GM15510 (cell line): ENCODE data around the gene ADAMTS14.

Experiments used
- POLR2A ChIP-seq: IDR thresholded peaks from 3 replicates; pipeline ENCODE4 v1.6.1; 2011; ENCODE audit warnings: borderline replicate concordance; ENCODE audit not compliant: insufficient read length; ENCODE audit errors: extremely low read depth

The ADAMTS14 gene

DNA sequence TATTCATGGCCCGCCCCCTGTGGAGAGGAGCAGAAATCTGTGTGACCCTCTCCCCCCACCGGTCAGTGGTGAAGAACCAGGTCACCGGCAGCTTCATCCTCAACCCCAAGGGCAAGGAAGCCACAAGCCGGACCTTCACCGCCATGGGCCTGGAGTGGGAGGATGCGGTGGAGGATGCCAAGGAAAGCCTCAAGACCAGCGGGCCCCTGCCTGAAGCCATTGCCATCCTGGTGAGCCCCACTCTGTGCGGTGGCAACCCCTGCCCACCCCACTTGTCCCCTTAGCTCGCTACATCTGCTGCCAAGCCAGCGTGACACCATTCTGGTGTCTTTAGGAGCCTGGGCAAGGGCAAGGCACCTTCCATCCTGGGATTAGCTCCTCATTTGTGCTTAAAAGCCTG, 77.5 kb downstream of the ADAMTS14 start:
- no peak for TF ChIP-seq POLR2A

DNA sequence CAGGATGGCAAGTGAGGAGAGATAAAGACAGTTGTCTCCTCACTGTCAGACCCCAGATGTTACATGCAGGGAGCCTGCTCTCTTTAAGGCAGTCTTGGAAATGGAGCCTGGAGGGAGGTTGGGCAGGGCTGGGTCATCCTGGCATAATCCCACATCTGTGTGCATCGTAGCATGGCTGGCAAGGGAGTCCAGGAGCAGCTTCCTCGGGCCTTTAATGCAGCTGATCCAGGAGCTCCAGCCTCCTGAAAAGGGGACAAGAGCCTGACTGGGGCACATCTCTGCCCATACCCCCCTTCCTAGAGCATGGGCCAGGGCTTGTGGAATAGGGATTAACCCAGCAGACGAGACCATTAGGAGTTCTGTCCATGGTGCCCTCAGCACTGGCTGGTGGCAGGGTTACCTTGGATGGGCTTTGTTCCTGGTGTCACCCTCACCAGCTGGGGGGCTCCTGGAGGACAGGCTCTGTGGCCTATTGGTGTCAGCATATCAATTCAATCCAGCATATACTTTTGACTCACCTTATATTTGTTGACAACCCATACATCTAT, 77.9 kb downstream of the ADAMTS14 start:
- no peak for TF ChIP-seq POLR2A

DNA sequence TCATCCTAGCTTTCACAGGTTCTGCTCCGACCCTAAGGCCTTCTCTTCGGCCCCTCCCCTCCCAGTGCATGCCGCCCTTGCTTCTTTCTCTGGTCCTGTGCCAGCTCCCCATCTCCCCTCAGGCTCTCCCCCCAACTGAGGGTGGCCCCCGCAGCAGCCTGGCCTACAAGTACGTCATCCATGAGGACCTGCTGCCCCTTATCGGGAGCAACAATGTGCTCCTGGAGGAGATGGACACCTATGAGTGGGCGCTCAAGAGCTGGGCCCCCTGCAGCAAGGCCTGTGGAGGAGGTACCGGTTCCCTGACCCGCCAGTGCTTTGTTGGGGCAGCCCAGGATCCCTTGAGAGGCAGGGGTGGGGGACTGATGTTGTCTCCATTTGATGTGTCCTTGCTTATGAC, 79.0 kb downstream of the ADAMTS14 start:
- no peak for TF ChIP-seq POLR2A

DNA sequence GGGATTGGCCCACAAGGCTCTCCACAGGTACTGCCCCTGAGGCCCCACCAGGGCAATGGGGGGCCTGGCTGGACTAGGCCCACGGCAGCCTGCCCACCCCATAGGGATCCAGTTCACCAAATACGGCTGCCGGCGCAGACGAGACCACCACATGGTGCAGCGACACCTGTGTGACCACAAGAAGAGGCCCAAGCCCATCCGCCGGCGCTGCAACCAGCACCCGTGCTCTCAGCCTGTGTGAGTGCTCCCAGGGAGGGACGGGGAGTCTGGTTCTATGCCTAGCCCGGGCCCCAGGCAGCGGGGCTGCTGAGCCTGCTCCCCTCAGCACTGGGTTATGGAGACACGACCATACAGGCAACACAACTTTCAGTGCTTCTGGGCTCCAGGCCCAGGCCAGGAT, 79.7 kb downstream of the ADAMTS14 start:
- TF ChIP-seq POLR2A = no peak

DNA sequence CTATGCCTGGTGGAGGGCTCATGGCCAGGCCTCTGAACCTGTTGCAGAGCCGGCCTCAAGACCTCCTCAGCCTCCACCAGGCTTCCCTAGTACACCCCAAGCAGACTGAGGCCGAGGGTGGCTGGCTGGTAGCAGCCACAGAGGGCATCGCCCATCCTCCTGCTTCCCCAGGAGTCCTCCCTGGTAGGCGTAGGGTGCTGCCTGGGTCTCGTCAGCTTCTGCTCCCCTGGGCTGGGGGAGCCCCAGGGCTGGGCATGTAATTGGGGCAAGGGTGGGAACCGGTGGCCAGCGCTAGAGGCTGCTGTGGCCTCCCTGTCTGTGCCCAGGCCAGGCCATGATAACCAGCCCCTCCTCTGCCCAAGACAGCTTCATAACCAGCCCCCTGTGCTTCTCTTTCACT, 80.3 kb downstream of the ADAMTS14 start:
- no peak for TF ChIP-seq POLR2A

DNA sequence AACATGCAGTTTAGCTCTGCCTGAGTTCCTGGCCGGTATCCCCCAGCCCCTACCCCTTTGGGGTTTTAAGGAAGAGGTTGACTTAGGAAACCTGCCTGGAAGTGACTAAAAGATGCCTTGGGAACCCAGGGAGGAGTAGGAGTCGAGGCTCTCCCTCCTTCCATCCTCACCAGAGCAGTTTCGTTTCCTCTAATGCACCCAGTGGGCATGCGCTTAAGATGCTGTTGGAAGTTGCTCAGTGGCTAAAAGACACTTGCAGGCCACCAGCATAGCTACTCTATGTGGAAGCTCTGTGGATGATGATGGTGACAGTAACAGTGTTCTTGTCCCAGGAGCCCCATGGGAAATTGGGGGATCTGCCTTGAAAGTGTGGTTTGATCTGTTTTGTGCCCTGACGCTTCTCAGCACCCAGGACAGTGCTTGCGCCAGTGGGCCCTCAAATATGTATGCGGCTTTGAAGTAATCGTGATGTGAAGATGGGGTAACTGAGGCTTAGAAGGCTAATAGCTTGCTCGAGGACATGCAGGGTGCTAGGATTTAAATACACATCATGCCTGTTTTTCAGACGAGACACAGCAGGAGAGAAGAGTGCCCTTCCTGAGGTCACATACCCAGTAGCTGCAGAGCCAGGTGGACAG, 80.8 kb downstream of the ADAMTS14 start:
- TF ChIP-seq POLR2A = no peak

DNA sequence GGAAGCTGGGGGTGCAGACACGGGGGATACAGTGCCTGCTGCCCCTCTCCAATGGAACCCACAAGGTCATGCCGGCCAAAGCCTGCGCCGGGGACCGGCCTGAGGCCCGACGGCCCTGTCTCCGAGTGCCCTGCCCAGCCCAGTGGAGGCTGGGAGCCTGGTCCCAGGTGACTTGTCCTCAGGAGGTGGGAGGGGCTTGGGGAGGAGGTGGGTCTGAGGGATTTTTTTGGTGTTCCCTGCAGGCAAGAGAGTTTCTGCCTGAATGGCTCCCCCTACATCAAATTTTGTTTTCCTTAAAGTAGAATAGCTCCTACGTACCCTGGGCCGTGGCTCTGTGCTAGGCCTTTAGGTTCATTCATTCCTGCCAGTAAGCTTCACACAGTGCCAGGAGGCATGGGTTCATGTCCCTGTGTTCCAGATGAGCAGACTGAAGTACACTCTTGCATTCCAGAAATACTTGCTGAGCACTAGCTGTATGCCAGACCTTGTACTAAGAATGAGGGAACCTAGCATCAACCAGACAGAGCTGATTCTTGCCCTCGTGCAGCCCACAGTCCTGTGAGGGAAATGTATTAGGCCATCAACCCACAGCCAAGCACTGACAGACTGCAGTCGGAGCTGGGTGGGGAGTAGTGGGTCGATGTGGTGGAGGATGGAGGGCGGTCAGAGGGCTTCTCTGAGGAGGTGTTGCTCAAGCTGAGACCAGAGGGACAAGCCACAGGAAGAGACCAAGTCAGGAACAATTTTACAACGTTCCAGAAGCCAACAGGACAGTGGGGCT, 81.7 kb downstream of the ADAMTS14 start:
- TF ChIP-seq POLR2A = no peak

DNA sequence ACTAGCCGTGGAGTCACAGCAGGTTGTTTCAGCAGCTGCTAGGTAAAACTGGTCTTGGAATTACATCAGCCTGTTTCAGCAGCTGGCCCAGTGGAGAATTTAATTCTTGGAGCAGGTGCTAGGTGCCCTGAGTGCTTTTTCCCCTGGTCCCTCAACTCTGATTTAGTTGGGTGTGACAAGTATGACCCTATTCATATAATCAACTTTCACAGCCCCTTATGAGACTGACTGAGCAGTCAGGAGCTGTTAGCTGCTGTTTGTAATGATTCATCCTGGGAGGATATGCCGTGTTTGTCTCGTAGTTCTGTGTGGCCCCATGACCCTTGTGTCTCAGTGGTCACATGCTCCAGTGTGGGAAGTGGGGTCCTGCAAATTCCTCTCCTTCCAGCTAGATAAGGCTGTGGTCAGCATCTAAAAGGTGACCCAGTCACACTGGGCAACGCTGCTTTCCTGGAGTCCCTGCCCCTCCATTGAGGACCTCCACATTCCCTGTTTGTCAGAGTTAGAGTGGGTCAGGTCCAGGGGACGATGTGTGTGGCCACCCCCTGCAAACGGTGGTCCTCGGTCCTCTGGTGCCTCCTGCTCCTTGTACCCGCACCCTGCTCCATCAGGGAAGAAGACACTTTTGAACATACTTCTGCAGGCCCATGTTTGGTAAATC, 84.5 kb downstream of the ADAMTS14 start:
- no peak for TF ChIP-seq POLR2A

DNA sequence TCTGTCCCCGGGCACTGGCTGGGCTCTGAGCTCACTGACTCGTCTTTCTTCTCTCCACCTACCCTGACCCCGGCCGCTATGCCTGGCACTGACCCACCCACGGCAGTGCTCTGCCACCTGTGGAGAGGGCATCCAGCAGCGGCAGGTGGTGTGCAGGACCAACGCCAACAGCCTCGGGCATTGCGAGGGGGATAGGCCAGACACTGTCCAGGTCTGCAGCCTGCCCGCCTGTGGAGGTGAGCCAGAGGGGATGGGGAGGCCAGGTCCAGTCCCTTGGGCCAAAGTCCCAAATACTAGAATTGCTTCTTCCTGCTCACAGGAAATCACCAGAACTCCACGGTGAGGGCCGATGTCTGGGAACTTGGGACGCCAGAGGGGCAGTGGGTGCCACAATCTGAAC, 85.5 kb downstream of the ADAMTS14 start:
- TF ChIP-seq POLR2A = no peak

DNA sequence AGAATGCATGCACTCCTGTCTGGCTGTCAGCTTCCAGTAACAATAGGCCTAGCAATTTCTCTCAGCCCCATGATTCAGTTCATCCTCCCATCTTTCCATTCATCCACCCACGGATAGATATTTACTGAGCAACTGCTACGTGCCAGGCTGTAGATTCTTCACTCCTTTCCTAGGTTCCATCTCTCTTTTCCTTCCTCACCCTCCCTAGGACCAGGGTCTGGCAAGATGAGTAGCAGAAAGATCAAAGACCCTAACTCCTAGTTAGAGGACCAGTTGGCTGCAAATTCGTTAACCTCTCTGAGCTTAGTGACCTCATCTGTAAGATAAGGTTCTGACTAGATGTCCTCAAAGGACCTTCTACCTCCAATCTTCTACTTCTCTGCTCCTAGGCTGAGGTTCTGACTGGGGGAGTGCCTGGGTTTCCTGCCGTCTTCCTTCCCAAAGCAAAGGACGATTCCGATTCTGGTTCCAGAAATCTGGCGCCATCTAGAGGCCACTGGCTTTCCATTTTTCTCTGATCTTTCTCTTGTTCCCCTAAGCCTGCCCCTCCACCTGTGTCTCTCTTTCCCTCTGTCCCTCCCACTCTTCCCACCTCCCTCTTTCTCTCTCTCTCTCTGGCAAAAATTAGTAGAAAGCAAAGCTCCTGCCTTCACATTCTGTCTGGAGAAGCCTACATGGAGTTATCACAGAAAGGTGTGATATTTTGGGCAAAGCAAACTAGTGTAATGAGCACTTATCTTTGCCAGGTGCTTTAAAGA, 86.6 kb downstream of the ADAMTS14 start:
- TF ChIP-seq POLR2A = no peak

DNA sequence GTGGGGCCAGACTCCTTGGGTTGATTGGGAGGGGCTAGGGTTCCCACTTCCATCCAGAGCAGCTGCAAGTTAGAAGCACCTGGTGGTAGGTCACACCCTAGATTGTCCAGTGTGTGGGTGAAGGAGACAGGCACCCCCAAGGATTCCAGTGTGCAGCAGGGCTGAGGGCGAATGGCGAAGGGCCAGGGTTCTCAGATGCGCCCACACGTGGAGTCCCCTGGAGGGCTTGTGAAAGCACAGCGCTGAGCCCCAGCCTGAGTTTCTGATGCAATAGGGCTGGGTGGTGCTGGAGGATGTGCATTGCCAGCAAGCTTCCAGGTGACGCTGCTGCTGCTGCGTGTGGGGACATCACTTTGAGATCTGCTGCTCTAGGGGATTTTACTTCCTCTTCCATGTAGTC, 87.5 kb downstream of the ADAMTS14 start:
- no peak for TF ChIP-seq POLR2A

DNA sequence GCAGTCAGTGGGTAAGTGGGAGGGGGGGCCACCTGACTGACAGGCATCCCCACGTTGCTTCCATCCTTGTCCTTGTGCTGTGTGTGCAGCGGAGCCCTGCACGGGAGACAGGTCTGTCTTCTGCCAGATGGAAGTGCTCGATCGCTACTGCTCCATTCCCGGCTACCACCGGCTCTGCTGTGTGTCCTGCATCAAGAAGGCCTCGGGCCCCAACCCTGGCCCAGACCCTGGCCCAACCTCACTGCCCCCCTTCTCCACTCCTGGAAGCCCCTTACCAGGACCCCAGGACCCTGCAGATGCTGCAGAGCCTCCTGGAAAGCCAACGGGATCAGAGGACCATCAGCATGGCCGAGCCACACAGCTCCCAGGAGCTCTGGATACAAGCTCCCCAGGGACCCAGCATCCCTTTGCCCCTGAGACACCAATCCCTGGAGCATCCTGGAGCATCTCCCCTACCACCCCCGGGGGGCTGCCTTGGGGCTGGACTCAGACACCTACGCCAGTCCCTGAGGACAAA, 88.0 kb downstream of the ADAMTS14 start:
- TF ChIP-seq POLR2A = no peak

DNA sequence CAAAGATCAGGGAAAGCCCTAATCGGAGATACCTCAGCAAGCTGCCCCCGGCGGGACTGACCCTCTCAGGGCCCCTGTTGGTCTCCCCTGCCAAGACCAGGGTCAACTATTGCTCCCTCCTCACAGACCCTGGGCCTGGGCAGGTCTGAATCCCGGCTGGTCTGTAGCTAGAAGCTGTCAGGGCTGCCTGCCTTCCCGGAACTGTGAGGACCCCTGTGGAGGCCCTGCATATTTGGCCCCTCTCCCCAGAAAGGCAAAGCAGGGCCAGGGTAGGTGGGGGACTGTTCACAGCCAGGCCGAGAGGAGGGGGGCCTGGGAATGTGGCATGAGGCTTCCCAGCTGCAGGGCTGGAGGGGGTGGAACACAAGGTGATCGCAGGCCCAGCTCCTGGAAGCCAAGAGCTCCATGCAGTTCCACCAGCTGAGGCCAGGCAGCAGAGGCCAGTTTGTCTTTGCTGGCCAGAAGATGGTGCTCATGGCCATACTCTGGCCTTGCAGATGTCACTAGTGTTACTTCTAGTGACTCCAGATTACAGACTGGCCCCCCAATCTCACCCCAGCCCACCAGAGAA, 88.8 kb downstream of the ADAMTS14 start:
- no peak for TF ChIP-seq POLR2A

DNA sequence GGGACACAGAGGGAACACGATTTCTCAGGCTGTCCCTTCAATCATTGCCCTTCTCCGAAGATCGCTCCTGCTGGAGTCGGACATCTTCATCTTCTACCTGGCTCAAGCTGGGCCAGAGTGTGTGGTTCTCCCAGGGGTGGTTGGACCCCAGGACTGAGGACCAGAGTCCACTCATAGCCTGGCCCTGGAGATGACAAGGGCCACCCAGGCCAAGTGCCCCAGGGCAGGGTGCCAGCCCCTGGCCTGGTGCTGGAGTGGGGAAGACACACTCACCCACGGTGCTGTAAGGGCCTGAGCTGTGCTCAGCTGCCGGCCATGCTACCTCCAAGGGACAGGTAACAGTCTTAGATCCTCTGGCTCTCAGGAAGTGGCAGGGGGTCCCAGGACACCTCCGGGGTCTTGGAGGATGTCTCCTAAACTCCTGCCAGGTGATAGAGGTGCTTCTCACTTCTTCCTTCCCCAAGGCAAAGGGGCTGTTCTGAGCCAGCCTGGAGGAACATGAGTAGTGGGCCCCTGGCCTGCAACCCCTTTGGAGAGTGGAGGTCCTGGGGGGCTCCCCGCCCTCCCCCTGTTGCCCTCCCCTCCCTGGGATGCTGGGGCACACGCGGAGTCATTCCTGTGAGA, 89.5 kb downstream of the ADAMTS14 start:
- TF ChIP-seq POLR2A = no peak
